ENCODE data around the gene TKT. TPM values are rescaled to one million over a fixed set of nuclear protein-coding genes. Genes with fewer than 3 reads are reported as not detected.

TKT gene, protein sequence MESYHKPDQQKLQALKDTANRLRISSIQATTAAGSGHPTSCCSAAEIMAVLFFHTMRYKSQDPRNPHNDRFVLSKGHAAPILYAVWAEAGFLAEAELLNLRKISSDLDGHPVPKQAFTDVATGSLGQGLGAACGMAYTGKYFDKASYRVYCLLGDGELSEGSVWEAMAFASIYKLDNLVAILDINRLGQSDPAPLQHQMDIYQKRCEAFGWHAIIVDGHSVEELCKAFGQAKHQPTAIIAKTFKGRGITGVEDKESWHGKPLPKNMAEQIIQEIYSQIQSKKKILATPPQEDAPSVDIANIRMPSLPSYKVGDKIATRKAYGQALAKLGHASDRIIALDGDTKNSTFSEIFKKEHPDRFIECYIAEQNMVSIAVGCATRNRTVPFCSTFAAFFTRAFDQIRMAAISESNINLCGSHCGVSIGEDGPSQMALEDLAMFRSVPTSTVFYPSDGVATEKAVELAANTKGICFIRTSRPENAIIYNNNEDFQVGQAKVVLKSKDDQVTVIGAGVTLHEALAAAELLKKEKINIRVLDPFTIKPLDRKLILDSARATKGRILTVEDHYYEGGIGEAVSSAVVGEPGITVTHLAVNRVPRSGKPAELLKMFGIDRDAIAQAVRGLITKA
- 100 to 1,000 TPM in 5 of 6 experiments, 10 to 100 TPM in 1; 98.9 to 257 (median 146) TPM for total RNA-seq
- long read RNA-seq, transcript TKT-208 (14 exons, 3,010 nt) = major isoform, 67 of 95 reads
- long read RNA-seq, partial matches to known transcripts = 17 of 95 reads
- long read RNA-seq, other reads (novel, unspliced or antisense) = 7 of 95 reads

DNA sequence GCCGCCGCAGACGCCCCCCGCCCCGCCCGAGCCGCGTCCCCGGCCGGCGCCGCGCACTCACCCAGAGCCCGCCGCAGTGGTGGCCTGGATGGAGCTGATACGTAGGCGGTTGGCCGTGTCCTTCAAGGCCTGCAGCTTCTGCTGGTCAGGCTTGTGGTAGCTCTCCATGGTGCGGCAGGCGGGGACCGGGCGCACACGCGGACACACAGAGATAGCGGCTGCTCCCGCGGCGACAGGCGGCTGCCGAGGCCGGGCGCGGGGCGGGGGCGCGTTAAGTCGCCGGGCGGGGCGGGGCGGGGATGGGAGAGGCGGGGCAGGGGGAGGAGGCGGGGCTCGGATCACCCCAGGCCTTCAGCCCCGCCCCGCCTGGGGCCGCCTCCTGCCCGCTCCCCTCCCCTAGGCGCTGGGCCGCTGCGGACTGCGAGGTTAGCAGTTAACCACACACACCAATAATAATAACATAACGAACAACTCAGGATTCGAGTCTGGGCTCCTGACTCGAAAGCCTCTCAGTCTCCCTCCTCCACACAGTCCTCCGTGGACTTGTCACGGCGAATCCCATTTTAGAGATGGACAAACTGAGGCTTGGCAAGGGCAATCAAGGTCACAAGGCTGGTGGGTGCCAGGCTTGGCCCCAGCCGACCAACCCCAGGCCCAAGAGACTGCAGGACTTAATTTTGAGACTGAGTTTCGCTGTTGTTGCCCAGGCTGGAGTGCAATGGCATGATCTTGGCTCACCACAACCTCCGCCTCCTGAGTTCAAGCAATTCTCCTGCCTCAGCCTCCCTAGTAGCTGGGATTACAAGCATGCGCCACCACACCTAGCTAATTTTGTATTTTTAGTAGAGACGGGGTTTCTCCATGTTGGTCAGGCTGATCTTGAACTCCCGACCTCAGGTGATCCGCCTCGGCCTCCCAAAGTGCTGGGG, at the start of gene TKT:
Gene TKT (minus strand): TSS at position 248 of the 929 bp plus-strand sequence. CDS start 80 bp downstream, at position 168.
- ATAC-seq (peak; percentile 85 to 92 (median 86)), DNase-seq (peak; percentile 91 to 93 (median 93))
- no peaks in the 10 kb centered on the region for H3K9me3 ChIP-seq
- intact Hi-C loops (cut with DNase I) = no loop called here
- H3K4me1 ChIP-seq = peaks cover 0 to 40% (median 10%) of the 10 kb centered on the region in 4 donors
- peak within 1 kb of the TSS; percentile 58 to 84 (median 83) for H3K27ac ChIP-seq
- H3K4me3 ChIP-seq = peak within 1 kb of the TSS; percentile 76 to 98 (median 86)
- no peaks in the 10 kb centered on the region for H3K36me3 ChIP-seq
- H3K27me3 ChIP-seq = no peaks in the 10 kb centered on the region
- 26% methylated on average over 11 of the region's 66 CpGs for WGBS (ENCODE audit: insufficient coverage, low coverage, low lambda C conversion rate, missing lambda C conversion rate)
- TF ChIP-seq, protein P1, sequence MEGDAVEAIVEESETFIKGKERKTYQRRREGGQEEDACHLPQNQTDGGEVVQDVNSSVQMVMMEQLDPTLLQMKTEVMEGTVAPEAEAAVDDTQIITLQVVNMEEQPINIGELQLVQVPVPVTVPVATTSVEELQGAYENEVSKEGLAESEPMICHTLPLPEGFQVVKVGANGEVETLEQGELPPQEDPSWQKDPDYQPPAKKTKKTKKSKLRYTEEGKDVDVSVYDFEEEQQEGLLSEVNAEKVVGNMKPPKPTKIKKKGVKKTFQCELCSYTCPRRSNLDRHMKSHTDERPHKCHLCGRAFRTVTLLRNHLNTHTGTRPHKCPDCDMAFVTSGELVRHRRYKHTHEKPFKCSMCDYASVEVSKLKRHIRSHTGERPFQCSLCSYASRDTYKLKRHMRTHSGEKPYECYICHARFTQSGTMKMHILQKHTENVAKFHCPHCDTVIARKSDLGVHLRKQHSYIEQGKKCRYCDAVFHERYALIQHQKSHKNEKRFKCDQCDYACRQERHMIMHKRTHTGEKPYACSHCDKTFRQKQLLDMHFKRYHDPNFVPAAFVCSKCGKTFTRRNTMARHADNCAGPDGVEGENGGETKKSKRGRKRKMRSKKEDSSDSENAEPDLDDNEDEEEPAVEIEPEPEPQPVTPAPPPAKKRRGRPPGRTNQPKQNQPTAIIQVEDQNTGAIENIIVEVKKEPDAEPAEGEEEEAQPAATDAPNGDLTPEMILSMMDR (IDR thresholded peaks at IDR 0.05) = no peak
- TF ChIP-seq POLR2A (IDR thresholded peaks at IDR 0.05) = peak; percentile 79

DNA sequence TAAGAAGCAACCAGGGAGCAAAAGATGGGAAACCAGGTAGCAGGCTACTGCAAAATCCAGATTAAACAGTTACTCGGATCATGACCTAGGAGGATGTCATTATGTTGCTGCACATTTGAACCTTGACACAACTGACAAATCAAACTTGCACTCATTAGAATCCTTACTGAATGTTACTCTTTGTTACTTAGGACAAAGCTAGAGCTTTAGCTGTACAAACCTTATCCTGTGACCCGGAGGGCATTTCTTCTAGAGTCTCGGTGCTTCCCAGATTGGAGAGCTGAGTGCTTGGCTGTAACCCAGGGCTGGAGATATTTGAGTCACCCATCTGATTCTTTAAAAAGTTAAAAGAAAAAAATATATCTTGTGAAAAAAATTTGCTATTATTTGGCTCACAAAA, 48.1 kb upstream of the TKT start:
- H3K27me3 ChIP-seq = no peaks in the 10 kb centered on the region
- DNase-seq = no peak
- WGBS (ENCODE audit: insufficient coverage, low coverage, low lambda C conversion rate, missing lambda C conversion rate) = 31% methylated on average over 3 of the region's 3 CpGs
- TF ChIP-seq POLR2A (IDR thresholded peaks at IDR 0.05) = no peak
- TF ChIP-seq, protein P1 (IDR thresholded peaks at IDR 0.05) = no peak
- no peak overlapping the region for H3K4me3 ChIP-seq
- peaks cover 0 to 26% (median 0%) of the 10 kb centered on the region in 4 donors for H3K4me1 ChIP-seq
- no peaks in the 10 kb centered on the region for H3K9me3 ChIP-seq
- ATAC-seq = peak; percentile 52 to 74 (median 60)
- intact Hi-C loops (cut with DNase I) = loop anchor here in 1 of 2 donors (10.0 kb wide), 1 partner anchor 401 kb away; no protein-coding TSS in a partner anchor
- H3K27ac ChIP-seq = peak overlapping the region in 1 of 3 donors; percentile 26
- H3K36me3 ChIP-seq = peaks cover 0 to 16% (median 7%) of the 10 kb centered on the region in 4 donors

DNA sequence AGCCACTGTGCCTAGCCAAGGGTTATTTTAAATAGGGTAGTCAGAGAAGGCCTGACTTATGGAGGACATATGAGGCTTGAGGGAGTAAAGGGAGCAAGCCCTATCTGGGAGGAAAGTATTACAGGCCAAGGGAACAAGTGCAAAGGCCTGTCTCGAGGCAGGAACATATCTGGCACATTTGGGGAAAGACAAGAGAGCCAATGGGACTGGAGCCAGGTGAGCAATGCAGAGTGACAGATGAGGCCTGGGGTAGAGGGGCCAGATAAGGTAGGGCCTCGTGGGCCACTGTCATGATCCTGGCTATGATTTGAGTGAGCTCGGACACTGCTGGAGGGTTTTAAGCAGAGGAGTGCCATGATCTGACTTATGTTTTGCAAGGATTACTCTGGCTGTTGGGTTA, 47.7 kb upstream of the TKT start:
- peak in 1 of 3 donors; percentile 63 for DNase-seq
- H3K9me3 ChIP-seq = no peaks in the 10 kb centered on the region
- TF ChIP-seq, protein P1 (IDR thresholded peaks at IDR 0.05) = no peak
- no peak for TF ChIP-seq POLR2A (IDR thresholded peaks at IDR 0.05)
- H3K27ac ChIP-seq = peak overlapping the region in 1 of 3 donors; percentile 26
- 37% methylated on average over 3 of the region's 3 CpGs for WGBS (ENCODE audit: insufficient coverage, low coverage, low lambda C conversion rate, missing lambda C conversion rate)
- peaks cover 0 to 13% (median 6%) of the 10 kb centered on the region in 4 donors for H3K36me3 ChIP-seq
- H3K4me3 ChIP-seq = no peak overlapping the region
- peaks cover 0 to 26% (median 0%) of the 10 kb centered on the region in 4 donors for H3K4me1 ChIP-seq
- no peaks in the 10 kb centered on the region for H3K27me3 ChIP-seq
- intact Hi-C loops (cut with DNase I) = loop anchor here in 1 of 2 donors (10.0 kb wide), 1 partner anchor 401 kb away; no protein-coding TSS in a partner anchor
- ATAC-seq = peak; percentile 46 to 70 (median 63)

DNA sequence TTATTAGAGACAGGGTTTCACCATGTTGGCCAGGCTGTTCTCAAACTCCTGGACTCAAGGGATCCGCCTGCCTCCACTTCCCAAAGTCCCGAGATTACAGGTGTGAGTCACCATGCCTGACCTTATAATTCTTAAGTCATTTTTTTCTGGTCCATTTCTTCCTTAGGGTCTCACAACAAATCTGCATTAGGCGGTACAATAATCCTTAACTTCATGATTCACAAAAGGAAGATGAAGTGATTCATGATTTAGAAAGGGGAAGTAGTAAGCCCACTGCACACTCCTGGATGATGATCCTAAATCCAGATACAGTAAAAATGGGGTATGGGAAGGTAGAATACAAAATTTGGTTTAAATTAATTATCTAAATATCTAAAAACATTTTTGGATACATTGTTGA, 45.0 kb upstream of the TKT start:
- no peak for DNase-seq
- peaks cover 0 to 13% (median 2%) of the 10 kb centered on the region in 4 donors for H3K36me3 ChIP-seq
- H3K4me3 ChIP-seq = no peak overlapping the region
- H3K9me3 ChIP-seq = no peaks in the 10 kb centered on the region
- no peaks in the 10 kb centered on the region for H3K27me3 ChIP-seq
- TF ChIP-seq, protein P1 (IDR thresholded peaks at IDR 0.05) = no peak
- no peak for TF ChIP-seq POLR2A (IDR thresholded peaks at IDR 0.05)
- H3K27ac ChIP-seq = no peak overlapping the region
- peaks cover 0 to 26% (median 0%) of the 10 kb centered on the region in 4 donors for H3K4me1 ChIP-seq
- no peak for ATAC-seq
- intact Hi-C loops (cut with DNase I) = loop anchor here in 1 of 2 donors (10.0 kb wide), 1 partner anchor 404 kb away; no protein-coding TSS in a partner anchor
- WGBS (ENCODE audit: insufficient coverage, low coverage, low lambda C conversion rate, missing lambda C conversion rate) = 83% methylated on average over 3 of the region's 3 CpGs

All from right lobe of liver (tissue), 6 donors.